Stimulated activated CD4-positive, alpha-beta T cell treated with anti-CD3 and anti-CD28 coated beads, Interleukin-1b, Interleukin-23, amount 100 ng/mL, for 48 hours (primary cell): Measurements from ENCODE around the gene LILRA6.
"Not testable (repeated sequence)": the region's sequence is repeated elsewhere in the genome, so short reads cannot be mapped to it uniquely, and the experiment has no call there.

Experiments used
- DNase-seq: peaks from one replicate; pipeline ENCODE4 v3.0.0-alpha.2; 2020

The LILRA6 gene

GRCh38 chr19:54262066-54262465 lies 19.5 kb upstream of the LILRA6 start:
- DNase-seq, result no peak

GRCh38 chr19:54257116-54257480 lies 14.5 kb upstream of the LILRA6 start, which contains the start of gene LILRB5:
Gene LILRB5 (minus strand): TSS chr19:54257273. CDS start chr19:54257193, 80 bp downstream.
- no peak for DNase-seq

GRCh38 chr19:54256250-54257115 lies 13.9 kb upstream of the LILRA6 start:
- DNase-seq, result no peak

GRCh38 chr19:54255105-54255775 lies 12.7 kb upstream of the LILRA6 start:
- DNase-seq, result no peak

GRCh38 chr19:54254195-54254906 lies 11.8 kb upstream of the LILRA6 start:
- no peak for DNase-seq

- no peak for DNase-seq
Observed at GRCh38 chr19:54253331-54254194, 11.0 kb upstream of the LILRA6 start.

GRCh38 chr19:54252845-54253244 lies 10.3 kb upstream of the LILRA6 start:
- DNase-seq, result no peak

GRCh38 chr19:54252243-54252642 lies 9.7 kb upstream of the LILRA6 start:
- no peak for DNase-seq

- DNase-seq, result peak; percentile 59
Observed at GRCh38 chr19:54248016-54248601, 5.5 kb upstream of the LILRA6 start.

- DNase-seq, result no peak
Observed at GRCh38 chr19:54247106-54247930, 4.7 kb upstream of the LILRA6 start.

GRCh38 chr19:54245936-54246335 lies 3.3 kb upstream of the LILRA6 start:
- no peak for DNase-seq

GRCh38 chr19:54243809-54244208 lies 1.2 kb upstream of the LILRA6 start:
- DNase-seq, result not testable (repeated sequence)

GRCh38 chr19:54242234-54242633 lies 356 bp downstream of the LILRA6 start:
- DNase-seq, result not testable (repeated sequence)

- DNase-seq, result not testable (repeated sequence)
Observed at GRCh38 chr19:54240372-54241336, 1.9 kb downstream of the LILRA6 start.

- not testable (repeated sequence) for DNase-seq
Observed at GRCh38 chr19:54239491-54240371, 2.9 kb downstream of the LILRA6 start.

GRCh38 chr19:54233941-54234340 lies 8.6 kb downstream of the LILRA6 start:
- no peak for DNase-seq

- DNase-seq, result peak; percentile 81
Observed at GRCh38 chr19:54231077-54231931, 11.3 kb downstream of the LILRA6 start.

GRCh38 chr19:54230031-54230430 lies 12.6 kb downstream of the LILRA6 start:
- no peak for DNase-seq
